Measurements from ENCODE around the gene TBRG4. TPM values are rescaled to one million over a fixed set of nuclear protein-coding genes. Genes with fewer than 3 reads are reported as not detected.

TBRG4 gene
- total and polyA plus RNA-seq, 2 donors (not counting 3 experiments of a cell fraction or from before 2014, with no cell fraction given): 43.7 to 56.7 TPM

GRCh38 chr7:45052011-45052410 is 59.5 kb downstream of the TBRG4 start:
- CTCF ChIA-PET: interaction anchor here (1.2 to 3.7 kb wide), 2 partner anchors 78 kb away, joined by 3 to 9 read pairs; no protein-coding TSS in a partner anchor
- intact Hi-C loops (cut with micrococcal nuclease): no loop called here

More at GRCh38 chr7:45052011-45052410, 59.5 kb downstream of the TBRG4 start:
- peaks cover 8% of the 10 kb centered on the region for H3K79me2 ChIP-seq (ENCODE audit: control insufficient read depth, insufficient read depth, low read length)
- no peak overlapping the region for H2AFZ ChIP-seq (ENCODE audit: low read depth, low read length)
- no peak overlapping the region for H3K9ac ChIP-seq (replicated peaks; ENCODE audit: extremely low read depth, insufficient read depth, low read length)
- no peaks in the 10 kb centered on the region for H3K27me3 ChIP-seq (ENCODE audit: control insufficient read depth in 2 of 2, insufficient read depth in 2 of 2, low read length in 2 of 2)
- no peaks in the 10 kb centered on the region for H4K20me1 ChIP-seq (replicated peaks; ENCODE audit: control insufficient read depth, extremely low read depth, insufficient read depth, low read length)
- H3K4me2 ChIP-seq (ENCODE audit: insufficient read depth, low read length): no peak overlapping the region
- H3K4me1 ChIP-seq (ENCODE audit: control insufficient read depth, extremely low read depth, insufficient read depth, low read length): no peaks in the 10 kb centered on the region
- no peak for FAIRE-seq
- POLR2A ChIA-PET: no interaction called here
- H3K4me3 ChIP-seq (replicated peaks in 1 of 3; ENCODE audit: insufficient read depth in 1 of 3, low read depth in 1 of 3, low read length in 3 of 3): no peak overlapping the region
- H3K36me3 ChIP-seq (ENCODE audit: control insufficient read depth in 2 of 2, extremely low read depth in 1 of 2, insufficient read depth in 2 of 2, low read length in 2 of 2): no peaks in the 10 kb centered on the region
- DNase-seq (ENCODE audit: low read depth, low spot score): no peak
- BruUV-seq (replicated peaks): no TSS peak
- H3K9me3 ChIP-seq (replicated peaks; ENCODE audit: control insufficient read depth, insufficient read depth, low read length): no peaks in the 10 kb centered on the region
- dilution Hi-C loops (cut with MboI; ENCODE audit: extremely low pct_ligation_motif_present, low sequenced_read_pairs): no loop called here
- TF ChIP-seq MYC (IDR thresholded peaks at IDR 0.05; ENCODE audit: low read depth, low read length) (no peak), CTCF (IDR thresholded peaks at IDR 0.05; ENCODE audit: extremely low read depth in 1 of 2, insufficient read depth in 1 of 2, low read depth in 1 of 2, low read length in 2 of 2) (no peak), FOS (IDR thresholded peaks at IDR 0.05; ENCODE audit: borderline replicate concordance, insufficient read depth, low read length) (no peak), EZH2 (IDR thresholded peaks at IDR 0.05; ENCODE audit: borderline replicate concordance, low read depth, low read length, severe bottlenecking) (no peak), POLR2AphosphoS5 (IDR thresholded peaks at IDR 0.05; ENCODE audit: insufficient read depth, low read depth, low read length) (no peak), JUN (IDR thresholded peaks at IDR 0.05; ENCODE audit: borderline replicate concordance, insufficient read depth, insufficient read length, low read depth) (no peak), POLR2A (IDR thresholded peaks at IDR 0.05; ENCODE audit: low read depth, low read length) (no peak), MAX (IDR thresholded peaks at IDR 0.05; ENCODE audit: insufficient read depth, insufficient read length) (no peak), GATA2 (IDR thresholded peaks at IDR 0.05; ENCODE audit: insufficient read depth, insufficient read length, low read depth, low read length) (no peak)
- H3K27ac ChIP-seq (ENCODE audit: insufficient read depth, low read depth, low read length): no peak overlapping the region
- H3K9me1 ChIP-seq (replicated peaks; ENCODE audit: control insufficient read depth, extremely low read depth, insufficient read depth, low read length): no peaks in the 10 kb centered on the region
